Measurements from ENCODE around the gene CHIC2.

Gene CHIC2

GRCh38 chr4:54092405-54093323, 28.3 kb upstream of the CHIC2 start:
- no peak for DNase-seq

- DNase-seq = peak; percentile 60 to 86
Observed at GRCh38 chr4:54091637-54092404, 27.4 kb upstream of the CHIC2 start.

GRCh38 chr4:54090804-54091623, 26.6 kb upstream of the CHIC2 start:
- DNase-seq = no peak

- no peak for DNase-seq
Observed at GRCh38 chr4:54090404-54090803, 26.0 kb upstream of the CHIC2 start.

- DNase-seq = no peak
Observed at GRCh38 chr4:54089875-54090274, 25.5 kb upstream of the CHIC2 start.

GRCh38 chr4:54085284-54085683, 20.9 kb upstream of the CHIC2 start:
- DNase-seq = peak; percentile 22 to 54

- DNase-seq = peak in 1 of 2 experiments; percentile 56
Observed at GRCh38 chr4:54082168-54082567, 17.8 kb upstream of the CHIC2 start.

GRCh38 chr4:54077812-54078211, 13.4 kb upstream of the CHIC2 start:
- no peak for DNase-seq

- DNase-seq = no peak
Observed at GRCh38 chr4:54076673-54077072, 12.3 kb upstream of the CHIC2 start.

GRCh38 chr4:54074381-54074780, 10.0 kb upstream of the CHIC2 start:
- no peak for DNase-seq

- no peak for DNase-seq
Observed at GRCh38 chr4:54073271-54073880, 9.0 kb upstream of the CHIC2 start.

GRCh38 chr4:54067166-54067565, 2.8 kb upstream of the CHIC2 start:
- DNase-seq = no peak

GRCh38 chr4:54066718-54067129, 2.3 kb upstream of the CHIC2 start:
- no peak for DNase-seq

- DNase-seq = no peak
Observed at GRCh38 chr4:54066088-54066415, 1.6 kb upstream of the CHIC2 start.

- no peak for DNase-seq
Observed at GRCh38 chr4:54065282-54066087, 1.1 kb upstream of the CHIC2 start.

- no peak for DNase-seq
Observed at GRCh38 chr4:54063737-54064316, 578 bp downstream of the CHIC2 start.

GRCh38 chr4:54063229-54063628, 1.2 kb downstream of the CHIC2 start:
- DNase-seq = no peak

GRCh38 chr4:54062392-54062791, 2.0 kb downstream of the CHIC2 start:
- DNase-seq = no peak

GRCh38 chr4:54061873-54062272, 2.5 kb downstream of the CHIC2 start:
- no peak for DNase-seq

- no peak for DNase-seq
Observed at GRCh38 chr4:54061067-54061466, 3.3 kb downstream of the CHIC2 start.

- DNase-seq = no peak
Observed at GRCh38 chr4:54060116-54060515, 4.3 kb downstream of the CHIC2 start.

- no peak for DNase-seq
Observed at GRCh38 chr4:54058171-54058570, 6.2 kb downstream of the CHIC2 start.

All from NCI-H446 (cell line).